Keratinocyte (primary cell): ENCODE results near the gene HOXB6.

Experiments used
- CTCF ChIP-seq, 3 experiments: IDR thresholded peaks in 1 of 3; conservative IDR thresholded peaks in 1 of 3; optimal IDR thresholded peaks in 1 of 3; 2 replicates in 2 of 3; 3 replicates in 1 of 3; pipeline versions ENCODE3 to v1.5.1; 2011; ENCODE audit warnings: low read length in 3 of 3, mild to moderate bottlenecking in 3 of 3, moderate library complexity in 2 of 3, control low read depth in 1 of 3, inconsistent platforms in 1 of 3; ENCODE audit not compliant: insufficient read depth in 2 of 3; ENCODE audit errors: extremely low read depth in 1 of 3
- EZH2 ChIP-seq: IDR thresholded peaks from one replicate; pipeline ENCODE4 v1.6.1; 2012; ENCODE audit warnings: inconsistent platforms, mild to moderate bottlenecking, low read length, moderate library complexity

- peak; percentile 62 for TF ChIP-seq EZH2
- peak; percentile 52 to 87 (median 70) for TF ChIP-seq CTCF (optimal IDR thresholded peaks at IDR 0.05 in 1 of 3, IDR thresholded peaks at IDR 0.05 in 1 of 3, conservative IDR thresholded peaks at IDR 0.05 in 1 of 3; ENCODE audit: extremely low read depth in 1 of 3, insufficient read depth in 2 of 3, low read length in 3 of 3)
These were observed 31.6 kb upstream of the HOXB6 start for GRCh38 chr17:48636177-48637018.
